ENCODE results near the gene CRKL.

DNA sequence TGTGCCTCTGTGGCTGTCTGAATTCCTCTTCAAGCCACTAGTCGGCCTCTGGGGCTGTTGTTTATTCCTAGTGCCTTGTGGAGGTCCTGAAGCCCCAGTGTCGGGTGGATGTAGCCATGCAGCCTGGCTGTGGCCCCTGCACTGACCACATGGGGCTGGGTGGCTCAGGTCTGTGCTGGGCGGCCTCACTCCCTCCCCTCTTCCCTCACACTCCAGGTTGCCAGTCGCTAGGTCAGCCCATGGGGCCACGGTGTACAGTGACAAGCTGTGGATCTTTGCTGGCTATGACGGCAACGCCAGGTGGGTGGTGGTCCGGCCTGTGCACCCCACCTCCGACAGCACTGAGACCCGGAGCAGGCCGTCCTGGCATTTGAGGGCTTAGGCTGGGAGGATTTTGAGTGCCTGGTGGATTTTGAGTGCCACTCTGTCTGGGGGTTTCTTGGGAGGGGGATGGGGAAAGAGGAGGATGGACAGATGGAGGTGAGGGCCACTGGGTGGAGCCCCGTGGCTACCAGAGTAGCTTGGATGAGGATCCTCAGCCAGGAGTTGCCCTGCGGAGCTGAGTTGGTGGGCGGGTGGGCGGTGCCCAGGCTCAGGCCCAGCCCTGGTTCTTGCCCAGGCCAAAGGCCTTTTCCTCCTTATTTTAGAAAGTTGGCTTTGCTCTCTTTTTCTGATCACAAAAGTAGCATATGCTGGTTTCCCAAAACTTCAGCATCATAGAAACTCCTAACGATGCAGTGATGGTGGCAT lies 71.5 kb downstream of the CRKL start:
- TF ChIP-seq, protein P1, sequence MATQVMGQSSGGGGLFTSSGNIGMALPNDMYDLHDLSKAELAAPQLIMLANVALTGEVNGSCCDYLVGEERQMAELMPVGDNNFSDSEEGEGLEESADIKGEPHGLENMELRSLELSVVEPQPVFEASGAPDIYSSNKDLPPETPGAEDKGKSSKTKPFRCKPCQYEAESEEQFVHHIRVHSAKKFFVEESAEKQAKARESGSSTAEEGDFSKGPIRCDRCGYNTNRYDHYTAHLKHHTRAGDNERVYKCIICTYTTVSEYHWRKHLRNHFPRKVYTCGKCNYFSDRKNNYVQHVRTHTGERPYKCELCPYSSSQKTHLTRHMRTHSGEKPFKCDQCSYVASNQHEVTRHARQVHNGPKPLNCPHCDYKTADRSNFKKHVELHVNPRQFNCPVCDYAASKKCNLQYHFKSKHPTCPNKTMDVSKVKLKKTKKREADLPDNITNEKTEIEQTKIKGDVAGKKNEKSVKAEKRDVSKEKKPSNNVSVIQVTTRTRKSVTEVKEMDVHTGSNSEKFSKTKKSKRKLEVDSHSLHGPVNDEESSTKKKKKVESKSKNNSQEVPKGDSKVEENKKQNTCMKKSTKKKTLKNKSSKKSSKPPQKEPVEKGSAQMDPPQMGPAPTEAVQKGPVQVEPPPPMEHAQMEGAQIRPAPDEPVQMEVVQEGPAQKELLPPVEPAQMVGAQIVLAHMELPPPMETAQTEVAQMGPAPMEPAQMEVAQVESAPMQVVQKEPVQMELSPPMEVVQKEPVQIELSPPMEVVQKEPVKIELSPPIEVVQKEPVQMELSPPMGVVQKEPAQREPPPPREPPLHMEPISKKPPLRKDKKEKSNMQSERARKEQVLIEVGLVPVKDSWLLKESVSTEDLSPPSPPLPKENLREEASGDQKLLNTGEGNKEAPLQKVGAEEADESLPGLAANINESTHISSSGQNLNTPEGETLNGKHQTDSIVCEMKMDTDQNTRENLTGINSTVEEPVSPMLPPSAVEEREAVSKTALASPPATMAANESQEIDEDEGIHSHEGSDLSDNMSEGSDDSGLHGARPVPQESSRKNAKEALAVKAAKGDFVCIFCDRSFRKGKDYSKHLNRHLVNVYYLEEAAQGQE (IDR thresholded peaks at IDR 0.05; ENCODE audit: low read depth): no peak
- TF ChIP-seq TAF1 (IDR thresholded peaks at IDR 0.05; ENCODE audit: low read depth) (no peak), EGR1 (IDR thresholded peaks at IDR 0.05) (no peak), CEBPB (IDR thresholded peaks at IDR 0.05) (no peak)
